ENCODE data around the gene COP1. TPM values are rescaled to one million over a fixed set of nuclear protein-coding genes. Genes with fewer than 3 reads are reported as not detected.

Gene COP1
- total RNA-seq, 1 experiment from 2014 or later = 35.8 TPM

GRCh38 chr1:176051902-176052518 is 155.1 kb downstream of the COP1 start:
- H3K36me3 ChIP-seq (ENCODE audit: insufficient read depth, low read length, poor library complexity, severe bottlenecking) = no peaks in the 10 kb centered on the region
- TF ChIP-seq CTCF (conservative IDR thresholded peaks at IDR 0.05; ENCODE audit: low read depth, low read length) (no peak), EZH2 (IDR thresholded peaks at IDR 0.05; ENCODE audit: borderline replicate concordance, low read depth, low read length, poor library complexity, severe bottlenecking) (no peak)
- no peak overlapping the region for H3K4me3 ChIP-seq (ENCODE audit: low read depth, low read length, poor library complexity, severe bottlenecking)
- no peak overlapping the region for H3K27ac ChIP-seq (ENCODE audit: low read depth, low read length, poor library complexity, severe bottlenecking)
- peaks cover 8% of the 10 kb centered on the region for H3K4me1 ChIP-seq (ENCODE audit: insufficient read depth, low read length, poor library complexity, severe bottlenecking)
- ChIA-PET CTCF (no interaction called here), POLR2A (ENCODE audit: low non-redundant PET) (no interaction called here)
- H3K27me3 ChIP-seq (replicated peaks; ENCODE audit: insufficient read depth, low read depth, low read length, poor library complexity) = no peaks in the 10 kb centered on the region
- no peaks in the 10 kb centered on the region for H3K9me3 ChIP-seq (ENCODE audit: low read depth, low read length, poor library complexity, severe bottlenecking)
- no peak for DNase-seq (ENCODE audit: low spot score)
- BruUV-seq (replicated peaks) = no TSS peak
- intact Hi-C loops (cut with micrococcal nuclease; ENCODE audit: unreplicated experiment) = no loop called here

- Histone ChIP-seq H3K9me3 (ENCODE audit: low read depth, low read length, poor library complexity, severe bottlenecking) (no peaks in the 10 kb centered on the region), H3K27ac (ENCODE audit: low read depth, low read length, poor library complexity, severe bottlenecking) (no peak overlapping the region), H3K4me3 (ENCODE audit: low read depth, low read length, poor library complexity, severe bottlenecking) (no peak overlapping the region), H3K36me3 (ENCODE audit: insufficient read depth, low read length, poor library complexity, severe bottlenecking) (no peaks in the 10 kb centered on the region), H3K27me3 (replicated peaks; ENCODE audit: insufficient read depth, low read depth, low read length, poor library complexity) (no peaks in the 10 kb centered on the region), H3K4me1 (ENCODE audit: insufficient read depth, low read length, poor library complexity, severe bottlenecking) (peaks cover 8% of the 10 kb centered on the region)
- no TSS peak for BruUV-seq (replicated peaks)
- DNase-seq (ENCODE audit: low spot score) = no peak
- ChIA-PET POLR2A (ENCODE audit: low non-redundant PET) (no interaction called here), CTCF (no interaction called here)
- TF ChIP-seq EZH2 (IDR thresholded peaks at IDR 0.05; ENCODE audit: borderline replicate concordance, low read depth, low read length, poor library complexity, severe bottlenecking) (no peak), CTCF (conservative IDR thresholded peaks at IDR 0.05; ENCODE audit: low read depth, low read length) (no peak)
- intact Hi-C loops (cut with micrococcal nuclease; ENCODE audit: unreplicated experiment) = no loop called here
Measured at GRCh38 chr1:176051402-176051801, 155.7 kb downstream of the COP1 start.

- Histone ChIP-seq H3K27me3 (replicated peaks; ENCODE audit: insufficient read depth, low read depth, low read length, poor library complexity) (no peaks in the 10 kb centered on the region), H3K4me1 (ENCODE audit: insufficient read depth, low read length, poor library complexity, severe bottlenecking) (peaks cover 8% of the 10 kb centered on the region), H3K36me3 (ENCODE audit: insufficient read depth, low read length, poor library complexity, severe bottlenecking) (no peaks in the 10 kb centered on the region), H3K9me3 (ENCODE audit: low read depth, low read length, poor library complexity, severe bottlenecking) (no peaks in the 10 kb centered on the region), H3K27ac (ENCODE audit: low read depth, low read length, poor library complexity, severe bottlenecking) (no peak overlapping the region), H3K4me3 (ENCODE audit: low read depth, low read length, poor library complexity, severe bottlenecking) (no peak overlapping the region)
- intact Hi-C loops (cut with micrococcal nuclease; ENCODE audit: unreplicated experiment) = no loop called here
- no peak for DNase-seq (ENCODE audit: low spot score)
- ChIA-PET POLR2A (ENCODE audit: low non-redundant PET) (no interaction called here), CTCF (interaction anchor here (0.5 kb wide), 1 partner anchor 561 kb away, joined by 3 read pairs; no protein-coding TSS in a partner anchor)
- no peak for TF ChIP-seq EZH2 (IDR thresholded peaks at IDR 0.05; ENCODE audit: borderline replicate concordance, low read depth, low read length, poor library complexity, severe bottlenecking)
- no peak for TF ChIP-seq CTCF (conservative IDR thresholded peaks at IDR 0.05; ENCODE audit: low read depth, low read length)
- no TSS peak for BruUV-seq (replicated peaks)
Measured at GRCh38 chr1:176049582-176049981, 157.5 kb downstream of the COP1 start.

All from A673 (cell line).